HFFc6 (cell line): ENCODE results near the gene FOXO6. TPM values are rescaled to one million over a fixed set of nuclear protein-coding genes. Genes with fewer than 3 reads are reported as not detected.

ENCODE experiments used
- DNase-seq: peaks from one replicate; pipeline ENCODE4 v3.0.0-alpha.2; 2018
- H3K27ac Mint-ChIP-seq: 2 replicates; pipeline ENCODE4 v1.8.0; 2020; ENCODE audit warnings: mild to moderate bottlenecking, mixed read lengths
- H3K27me3 Mint-ChIP-seq: 2 replicates; pipeline ENCODE4 v1.8.0; 2021; ENCODE audit warnings: mild to moderate bottlenecking, moderate library complexity, mixed read lengths; ENCODE audit not compliant: insufficient read depth
- H3K36me3 Mint-ChIP-seq: 2 replicates; pipeline ENCODE4 v1.8.0; 2021; ENCODE audit warnings: low read depth, mixed read lengths
- H3K4me1 Mint-ChIP-seq: 2 replicates; pipeline ENCODE4 v1.8.0; 2020; ENCODE audit warnings: low read depth, mixed read lengths
- H3K4me3 Mint-ChIP-seq: 2 replicates; pipeline ENCODE4 v1.8.0; 2020; ENCODE audit warnings: mild to moderate bottlenecking, moderate library complexity, mixed read lengths
- H3K9me3 Mint-ChIP-seq: 2 replicates; pipeline ENCODE4 v1.8.0; 2020; ENCODE audit warnings: mild to moderate bottlenecking, mixed read lengths
- total RNA-seq, 6 experiments: library from RNA; stranded (reverse); fragmentation: NEBNext Ultra II Directional; extraction: Animal tissue kit (Norgen Biotek cat#: 25700); gene quantifications; 2 replicates in 1 of 6; 3 replicates in 5 of 6; pipeline ENCODE4 v1.2.3, GENCODE V29; 2021
- TF ChIP-seq, protein P1 (sequence below): fragments of 200-600 bp; sonication (generic); IDR thresholded peaks from 2 replicates; pipeline ENCODE4 v1.5.0; 2021; ENCODE audit warnings: antibody characterized with exemption, mild to moderate bottlenecking

Gene FOXO6
- total RNA-seq, 6 experiments from 2014 or later: 0.07 to 0.08 TPM; not detected in 4

DNA sequence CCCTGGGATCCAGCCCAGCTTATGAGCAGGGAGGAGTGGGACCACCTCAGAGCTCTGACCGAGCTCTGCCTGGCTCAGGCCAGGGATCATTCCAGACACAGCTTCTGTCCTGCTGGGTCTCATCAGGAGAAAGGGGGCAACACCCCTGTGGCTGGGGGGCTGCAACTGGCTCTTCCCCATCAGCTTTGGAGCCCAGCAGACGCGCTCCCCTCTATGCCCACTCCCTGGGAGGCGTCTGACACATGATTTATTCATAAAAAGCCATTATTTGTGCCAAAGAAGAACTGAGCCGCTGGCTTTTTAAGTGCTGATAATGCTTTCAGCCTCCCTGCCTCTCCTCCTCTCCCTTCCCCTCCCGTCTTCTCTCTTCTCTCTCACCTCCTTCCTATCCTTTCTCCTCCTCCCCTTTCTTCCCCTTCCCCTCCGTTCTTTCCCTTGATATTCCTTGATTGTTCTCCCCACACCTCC, 25.0 kb downstream of the FOXO6 start:
- no peak overlapping the region for H3K4me3 Mint-ChIP-seq
- H3K36me3 Mint-ChIP-seq: no peaks in the 10 kb centered on the region
- no peaks in the 10 kb centered on the region for H3K9me3 Mint-ChIP-seq
- H3K27me3 Mint-ChIP-seq: peaks cover 49% of the 10 kb centered on the region
- no peak overlapping the region for H3K27ac Mint-ChIP-seq
- H3K4me1 Mint-ChIP-seq: peaks cover 10% of the 10 kb centered on the region; the same call in 1 of the 2 replicates
- TF ChIP-seq, protein P1, sequence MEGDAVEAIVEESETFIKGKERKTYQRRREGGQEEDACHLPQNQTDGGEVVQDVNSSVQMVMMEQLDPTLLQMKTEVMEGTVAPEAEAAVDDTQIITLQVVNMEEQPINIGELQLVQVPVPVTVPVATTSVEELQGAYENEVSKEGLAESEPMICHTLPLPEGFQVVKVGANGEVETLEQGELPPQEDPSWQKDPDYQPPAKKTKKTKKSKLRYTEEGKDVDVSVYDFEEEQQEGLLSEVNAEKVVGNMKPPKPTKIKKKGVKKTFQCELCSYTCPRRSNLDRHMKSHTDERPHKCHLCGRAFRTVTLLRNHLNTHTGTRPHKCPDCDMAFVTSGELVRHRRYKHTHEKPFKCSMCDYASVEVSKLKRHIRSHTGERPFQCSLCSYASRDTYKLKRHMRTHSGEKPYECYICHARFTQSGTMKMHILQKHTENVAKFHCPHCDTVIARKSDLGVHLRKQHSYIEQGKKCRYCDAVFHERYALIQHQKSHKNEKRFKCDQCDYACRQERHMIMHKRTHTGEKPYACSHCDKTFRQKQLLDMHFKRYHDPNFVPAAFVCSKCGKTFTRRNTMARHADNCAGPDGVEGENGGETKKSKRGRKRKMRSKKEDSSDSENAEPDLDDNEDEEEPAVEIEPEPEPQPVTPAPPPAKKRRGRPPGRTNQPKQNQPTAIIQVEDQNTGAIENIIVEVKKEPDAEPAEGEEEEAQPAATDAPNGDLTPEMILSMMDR: no peak
- no peak for DNase-seq

DNA sequence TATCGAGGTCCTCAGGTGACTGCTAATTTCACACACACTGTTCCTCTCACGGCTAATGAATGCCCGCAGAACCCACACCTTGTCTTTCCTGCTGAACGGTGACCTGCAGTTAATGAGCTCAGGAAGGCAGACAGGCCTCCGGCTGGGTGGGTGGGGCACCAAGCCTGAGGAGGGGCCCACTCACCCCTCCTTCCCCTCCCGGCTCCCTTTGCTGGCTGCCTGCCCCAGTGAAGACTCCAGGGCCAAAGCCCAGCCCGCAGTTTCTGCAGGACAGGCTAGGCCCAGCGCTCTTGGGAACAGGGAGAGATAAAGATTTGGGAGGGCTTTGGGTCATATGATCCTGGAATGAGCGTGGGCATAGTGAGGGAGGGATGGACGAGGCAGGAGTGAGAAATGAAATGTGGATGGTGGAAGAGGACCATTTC, 26.4 kb downstream of the FOXO6 start:
- Mint-ChIP-seq H3K27ac (no peak overlapping the region), H3K36me3 (no peaks in the 10 kb centered on the region), H3K9me3 (no peaks in the 10 kb centered on the region), H3K4me3 (no peak overlapping the region), H3K4me1 (peaks cover 10% of the 10 kb centered on the region; the same call in 1 of the 2 replicates), H3K27me3 (peaks cover 53% of the 10 kb centered on the region)
- TF ChIP-seq, protein P1: no peak
- DNase-seq: peak; percentile 21

DNA sequence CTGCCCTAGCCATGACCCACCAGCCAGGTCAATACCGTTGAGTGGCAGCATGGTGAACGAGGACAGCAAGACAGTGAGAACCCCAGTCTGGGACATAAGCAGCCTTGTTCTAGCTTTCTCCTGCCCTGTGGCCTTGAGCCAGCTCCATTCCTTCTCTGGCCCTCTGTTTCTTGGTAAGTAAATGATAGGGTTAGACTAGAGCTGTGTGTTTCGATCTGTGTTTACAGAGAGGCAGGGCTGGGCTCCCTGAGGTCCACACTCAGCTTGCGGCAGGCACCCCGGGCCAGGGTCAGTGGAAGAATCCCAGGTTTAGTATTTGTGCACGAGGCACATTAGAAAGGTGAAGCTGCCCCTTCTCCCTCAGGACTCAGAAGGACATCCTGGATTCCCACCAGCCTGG, 27.3 kb downstream of the FOXO6 start:
- H3K4me1 Mint-ChIP-seq: peaks cover 3% of the 10 kb centered on the region; the same call in 1 of the 2 replicates
- DNase-seq: no peak
- H3K4me3 Mint-ChIP-seq: no peak overlapping the region
- H3K27me3 Mint-ChIP-seq: peaks cover 52% of the 10 kb centered on the region
- no peaks in the 10 kb centered on the region for H3K9me3 Mint-ChIP-seq
- H3K36me3 Mint-ChIP-seq: no peaks in the 10 kb centered on the region
- no peak overlapping the region for H3K27ac Mint-ChIP-seq
- TF ChIP-seq, protein P1: no peak

DNA sequence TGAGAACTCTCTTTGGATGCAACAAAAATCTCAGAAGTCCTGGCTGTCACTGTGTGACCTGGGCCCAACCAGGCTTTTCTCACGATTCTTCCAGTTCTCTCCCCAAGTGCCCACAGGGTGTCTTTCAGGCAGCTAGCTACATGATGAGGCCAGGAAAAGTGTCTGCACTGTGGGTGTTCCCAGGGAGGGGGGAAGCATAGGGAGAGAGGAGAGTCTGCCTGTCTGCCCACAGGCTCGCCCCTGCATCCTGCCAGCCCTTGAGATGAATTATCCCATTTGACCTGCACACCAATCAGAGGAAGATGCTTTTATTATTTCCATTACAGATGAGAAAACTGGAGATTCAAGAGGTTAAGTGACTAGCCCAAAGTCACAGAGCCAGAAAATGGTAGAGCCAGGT, 27.8 kb downstream of the FOXO6 start:
- Mint-ChIP-seq H3K4me3 (no peak overlapping the region), H3K4me1 (no peaks in the 10 kb centered on the region), H3K27me3 (peaks cover 49% of the 10 kb centered on the region), H3K36me3 (no peaks in the 10 kb centered on the region), H3K27ac (no peak overlapping the region), H3K9me3 (no peaks in the 10 kb centered on the region)
- DNase-seq: no peak
- TF ChIP-seq, protein P1: no peak

DNA sequence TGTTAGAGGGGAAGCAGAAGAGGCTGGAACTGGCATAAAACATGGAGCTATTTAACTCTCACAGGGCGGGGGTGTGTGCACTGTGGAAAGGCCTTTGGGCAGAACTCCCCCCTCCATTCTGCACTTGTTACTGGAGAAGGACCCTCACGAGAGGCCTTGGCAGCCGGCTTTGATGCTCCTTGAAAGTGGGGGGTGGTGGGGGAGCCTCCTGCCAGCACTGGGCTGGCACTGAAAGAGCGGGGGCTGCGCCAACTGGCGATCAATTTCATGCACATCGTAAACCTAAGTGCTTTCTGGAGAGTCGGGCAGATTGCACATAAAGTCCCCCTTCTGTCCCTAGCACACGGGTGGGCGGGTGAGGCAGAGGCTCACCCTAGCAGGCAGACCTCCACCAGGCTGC, 28.9 kb downstream of the FOXO6 start:
- Mint-ChIP-seq H3K27ac (no peak overlapping the region), H3K4me1 (no peaks in the 10 kb centered on the region), H3K4me3 (no peak overlapping the region), H3K9me3 (no peaks in the 10 kb centered on the region), H3K36me3 (no peaks in the 10 kb centered on the region), H3K27me3 (peaks cover 50% of the 10 kb centered on the region)
- no peak for DNase-seq
- TF ChIP-seq, protein P1: no peak

DNA sequence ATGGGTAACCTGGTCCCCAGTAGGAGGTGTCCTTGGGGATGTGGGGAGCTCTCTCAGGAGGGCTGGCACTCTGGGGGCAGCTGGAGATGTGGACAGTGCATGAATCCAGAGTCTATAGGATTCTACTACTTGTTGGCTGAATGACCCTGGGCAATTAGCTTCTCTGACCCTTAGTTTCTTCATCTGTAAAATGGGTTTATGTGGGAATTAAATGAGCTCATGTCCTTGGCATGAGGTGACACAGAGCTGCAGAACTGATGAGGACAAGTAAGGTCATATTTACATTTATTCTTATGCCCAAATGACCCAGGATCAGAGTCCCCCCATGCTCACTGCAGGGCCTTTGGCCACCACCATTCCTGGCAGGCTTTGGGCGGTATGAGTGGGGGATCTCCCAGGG, 29.3 kb downstream of the FOXO6 start:
- H3K4me1 Mint-ChIP-seq: no peaks in the 10 kb centered on the region
- TF ChIP-seq, protein P1: no peak
- no peak overlapping the region for H3K27ac Mint-ChIP-seq
- DNase-seq: no peak
- H3K4me3 Mint-ChIP-seq: no peak overlapping the region
- H3K9me3 Mint-ChIP-seq: no peaks in the 10 kb centered on the region
- H3K27me3 Mint-ChIP-seq: peaks cover 50% of the 10 kb centered on the region
- no peaks in the 10 kb centered on the region for H3K36me3 Mint-ChIP-seq
